Neural cell (in vitro differentiated cells): ENCODE data around the gene ZNF316. TPM values are rescaled to one million over a fixed set of nuclear protein-coding genes. Genes with fewer than 3 reads are reported as not detected.
A peak's percentile ranks its signal among the peaks of the same experiment; 100 is the strongest.
"Not testable (repeated sequence)": the region's sequence is repeated elsewhere in the genome, so short reads cannot be mapped to it uniquely, and the experiment has no call there.

Source experiments
- H2AFZ ChIP-seq: fragments of 200-600, 300-800 bp; sonication (generic), shearing (Covaris generic); 2 replicates; pipeline ENCODE4 v1.6.0; 2014; ENCODE audit warnings: low read depth, mild to moderate bottlenecking, antibody characterized with exemption, low read length, moderate library complexity
- H3F3A ChIP-seq: fragments of 200-600 bp; shearing (Covaris generic); 2 replicates; pipeline ENCODE4 v1.6.1; 2016; ENCODE audit warnings: mild to moderate bottlenecking, moderate library complexity, mixed read lengths, antibody characterized with exemption, low read length; ENCODE audit not compliant: insufficient read depth, poor library complexity, severe bottlenecking
- H3K27ac ChIP-seq: fragments of 200-600, 300-800 bp; sonication (generic), shearing (Covaris generic); 2 replicates; pipeline ENCODE4 v1.5.1; 2014; ENCODE audit warnings: mild to moderate bottlenecking, low read length, moderate library complexity
- H3K27me3 ChIP-seq: fragments of 300-800, 200-600 bp; sonication (generic), shearing (Covaris generic); 2 replicates; pipeline ENCODE4 v1.6.0; 2014; ENCODE audit warnings: mild to moderate bottlenecking, low read depth, low read length, moderate library complexity; ENCODE audit not compliant: insufficient read depth
- H3K36me3 ChIP-seq: fragments of 300-800, 200-600 bp; sonication (generic), shearing (Covaris generic); 2 replicates; pipeline ENCODE4 v1.5.1; 2014; ENCODE audit warnings: mild to moderate bottlenecking, antibody characterized with exemption, low read length, moderate library complexity; ENCODE audit not compliant: insufficient read depth
- H3K4me2 ChIP-seq: fragments of 300-800, 200-600 bp; sonication (generic), shearing (Covaris generic); 2 replicates; pipeline ENCODE4 v1.6.0; 2014; ENCODE audit warnings: mild to moderate bottlenecking, low read length
- H3K4me3 ChIP-seq: fragments of 300-800, 200-600 bp; sonication (generic), shearing (Covaris generic); 2 replicates; pipeline ENCODE4 v1.5.1; 2014; ENCODE audit warnings: mild to moderate bottlenecking, low read length, moderate library complexity
- H3K79me2 ChIP-seq: fragments of 200-600 bp; shearing (Covaris generic); replicated peaks from 2 replicates; pipeline ENCODE4 v1.6.0; 2014; ENCODE audit warnings: mild to moderate bottlenecking, low read length, moderate library complexity; ENCODE audit not compliant: insufficient read depth
- H3K9ac ChIP-seq: fragments of 300-800, 200-600 bp; sonication (generic), shearing (Covaris generic); 2 replicates; pipeline ENCODE4 v1.6.1; 2016; ENCODE audit warnings: mild to moderate bottlenecking, low read length, mixed read lengths
- H3K9me2 ChIP-seq: fragments of 200-600 bp; shearing (Covaris generic); 2 replicates; pipeline ENCODE4 v1.6.1; 2016; ENCODE audit warnings: mild to moderate bottlenecking, low read length, mixed read lengths; ENCODE audit not compliant: insufficient read depth
- H3K9me3 ChIP-seq: fragments of 200-600, 300-800 bp; sonication (generic), shearing (Covaris generic); 2 replicates; pipeline ENCODE4 v1.6.1; 2016; ENCODE audit warnings: mild to moderate bottlenecking, mixed run types, low read length, moderate library complexity, mixed read lengths
- H4K20me1 ChIP-seq: fragments of 200-600 bp; shearing (Covaris generic); 2 replicates; pipeline ENCODE4 v1.6.1; 2016; ENCODE audit warnings: mild to moderate bottlenecking, mixed run types; ENCODE audit not compliant: insufficient read depth
- CTCF ChIP-seq: fragments of 450-650 bp; IDR thresholded peaks from 2 replicates; pipeline ENCODE4 v1.5.1; 2014; ENCODE audit warnings: antibody characterized with exemption, mild to moderate bottlenecking, moderate library complexity; ENCODE audit not compliant: poor library complexity, severe bottlenecking
- EP300 ChIP-seq: fragments of 450-650 bp; conservative IDR thresholded peaks from 2 replicates; pipeline ENCODE4 v1.6.1; 2014; ENCODE audit warnings: antibody characterized with exemption, mild to moderate bottlenecking, moderate library complexity; ENCODE audit not compliant: poor library complexity, severe bottlenecking
- EZH2 ChIP-seq: fragments of 200-600, 300-800 bp; shearing (Covaris generic), sonication (generic); IDR thresholded peaks from 2 replicates; pipeline ENCODE4 v1.6.1; 2014; ENCODE audit warnings: antibody characterized with exemption, low read length, borderline replicate concordance, mild to moderate bottlenecking; ENCODE audit not compliant: insufficient read depth, poor library complexity, severe bottlenecking
- MXI1 ChIP-seq: fragments of 450-650 bp; conservative IDR thresholded peaks from 2 replicates; pipeline ENCODE4 v1.6.1; 2014; ENCODE audit warnings: antibody characterized with exemption, mild to moderate bottlenecking; ENCODE audit not compliant: poor library complexity, severe bottlenecking
- POLR2AphosphoS5 ChIP-seq: IDR thresholded peaks from 2 replicates; pipeline ENCODE4 v1.6.1; 2012
- RAD21 ChIP-seq: fragments of 450-650 bp; conservative IDR thresholded peaks from 2 replicates; pipeline ENCODE4 v1.6.1; 2014; ENCODE audit warnings: antibody characterized with exemption, mild to moderate bottlenecking, moderate library complexity
- REST ChIP-seq: IDR thresholded peaks from 2 replicates; pipeline ENCODE4 v1.6.1; 2012; ENCODE audit warnings: borderline replicate concordance
- SMC3 ChIP-seq: fragments of 450-650 bp; conservative IDR thresholded peaks from 2 replicates; pipeline ENCODE4 v1.6.1; 2014; ENCODE audit warnings: antibody characterized with exemption, mild to moderate bottlenecking, moderate library complexity; ENCODE audit not compliant: poor library complexity
- TAF1 ChIP-seq: IDR thresholded peaks from 2 replicates; pipeline ENCODE4 v1.6.1; 2012; ENCODE audit warnings: low read depth
- polyA plus RNA-seq: library from polyadenylated mRNA; depleted of rRNA; stranded (reverse); fragments of >200 nt; gene quantifications from 2 replicates; pipeline ENCODE4 v1.2.3, GENCODE V29; 2014

The ZNF316 gene
- polyA plus RNA-seq, 1 donor from 2014 or later: 22.2 TPM

- Histone ChIP-seq H3K9me3 (peaks cover 3% of the 10 kb centered on the region), H2AFZ (no peak overlapping the region), H4K20me1 (no peaks in the 10 kb centered on the region), H3F3A (no peaks in the 10 kb centered on the region), H3K4me3 (no peak overlapping the region), H3K9me2 (no peaks in the 10 kb centered on the region), H3K27ac (no peak overlapping the region), H3K4me2 (no peak overlapping the region), H3K79me2 (no peaks in the 10 kb centered on the region), H3K36me3 (peaks cover 14% of the 10 kb centered on the region), H3K9ac (no peak overlapping the region), H3K27me3 (no peaks in the 10 kb centered on the region)
- TF ChIP-seq EP300: no peak
- TF ChIP-seq POLR2AphosphoS5: no peak
- no peak for TF ChIP-seq CTCF
- no peak for TF ChIP-seq EZH2
- no peak for TF ChIP-seq TAF1
- no peak for TF ChIP-seq SMC3
- TF ChIP-seq REST: no peak
- no peak for TF ChIP-seq MXI1
- no peak for TF ChIP-seq RAD21
Measured at GRCh38 chr7:6656413-6656812, 19.3 kb downstream of the ZNF316 start.

DNA sequence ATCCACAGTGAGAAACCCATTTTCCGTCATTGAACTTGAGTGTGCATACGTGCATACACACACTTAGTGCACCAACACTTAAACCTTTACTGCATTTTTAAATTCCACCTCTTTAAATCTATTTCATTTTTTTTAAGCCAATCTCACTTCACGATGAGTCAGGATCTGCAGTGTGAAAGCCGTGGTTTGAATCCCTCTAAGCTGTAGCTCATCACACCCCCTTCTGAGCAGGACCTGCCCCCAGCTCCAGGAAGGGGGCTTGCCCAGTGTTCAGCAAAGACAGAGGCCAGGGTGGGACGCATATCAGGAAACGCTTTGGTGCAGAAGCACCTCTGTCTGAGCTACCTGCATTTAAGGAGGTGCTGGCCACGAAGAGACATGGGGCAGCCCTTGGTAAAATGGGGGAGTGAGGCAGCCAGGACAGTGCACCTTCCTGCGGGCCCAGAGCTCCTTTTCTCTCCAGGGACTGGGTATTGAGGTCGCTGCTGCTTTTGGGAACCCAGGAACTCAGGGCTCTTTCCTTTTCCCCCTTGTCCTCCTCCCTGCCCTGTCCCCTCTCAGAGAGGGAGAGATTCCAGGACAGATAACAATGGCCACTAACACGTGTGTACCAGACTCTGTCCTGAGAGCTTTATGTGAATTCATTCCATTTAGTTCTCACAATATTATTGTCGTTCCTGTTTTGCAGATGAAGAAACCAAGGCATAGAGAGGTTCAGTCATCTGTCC, 21.7 kb downstream of the ZNF316 start:
- H3K27ac ChIP-seq: no peak overlapping the region
- no peaks in the 10 kb centered on the region for H3K79me2 ChIP-seq
- H3K9ac ChIP-seq: peak overlapping the region; percentile 14
- no peak overlapping the region for H3K4me2 ChIP-seq
- no peaks in the 10 kb centered on the region for H3K9me2 ChIP-seq
- no peaks in the 10 kb centered on the region for H3F3A ChIP-seq
- H3K36me3 ChIP-seq: peaks cover 14% of the 10 kb centered on the region
- no peaks in the 10 kb centered on the region for H4K20me1 ChIP-seq
- peaks cover 3% of the 10 kb centered on the region for H3K9me3 ChIP-seq
- no peak for TF ChIP-seq EZH2
- TF ChIP-seq MXI1: no peak
- TF ChIP-seq CTCF: no peak
- TF ChIP-seq TAF1: no peak
- TF ChIP-seq EP300: no peak
- TF ChIP-seq REST: no peak
- TF ChIP-seq RAD21: no peak
- no peak for TF ChIP-seq SMC3
- TF ChIP-seq POLR2AphosphoS5: no peak
- no peak overlapping the region for H2AFZ ChIP-seq
- H3K4me3 ChIP-seq: no peak overlapping the region
- H3K27me3 ChIP-seq: no peaks in the 10 kb centered on the region

DNA sequence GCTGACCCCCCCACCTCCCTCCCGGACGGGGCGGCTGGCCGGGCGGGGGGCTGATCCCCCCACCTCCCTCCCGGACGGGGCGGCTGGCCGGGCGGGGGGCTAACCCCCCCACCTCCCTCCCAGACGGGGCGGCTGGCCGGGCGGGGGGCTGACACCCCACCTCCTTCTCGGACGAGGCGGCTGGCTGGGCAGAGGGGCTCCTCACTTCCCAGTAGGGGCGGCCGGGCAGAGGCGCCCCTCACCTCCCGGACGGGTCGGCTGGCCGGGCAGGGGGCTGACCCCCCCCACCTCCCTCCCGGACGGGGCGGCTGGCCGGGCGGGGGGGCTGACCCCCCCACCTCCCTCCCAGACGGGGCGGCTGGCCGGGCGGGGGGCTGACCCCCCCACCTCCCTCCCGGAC, 33.7 kb downstream of the ZNF316 start:
- not testable (repeated sequence) for H3K27ac ChIP-seq, H3K36me3 ChIP-seq, H3K4me2 ChIP-seq, H3K4me3 ChIP-seq, H3K27me3 ChIP-seq, H4K20me1 ChIP-seq, H3K9ac ChIP-seq, H2AFZ ChIP-seq, H3K9me2 ChIP-seq, H3F3A ChIP-seq, H3K79me2 ChIP-seq
- H3K9me3 ChIP-seq: peaks cover 11% of the 10 kb centered on the region
